HL-60 (cell line): ENCODE measurements around the gene TMTC2.

ENCODE experiments used
- DNase-seq, 2 experiments: peaks; one replicate each; pipeline ENCODE4 v3.0.0-alpha.2; 2010 to 2020; ENCODE audit warnings: low read depth in 1 of 2, low spot score in 1 of 2
- H3K27ac ChIP-seq: fragments of 250-450 bp; sonication (Bioruptor Pico); replicated peaks from 2 replicates; pipeline ENCODE4 v1.5.1; 2020; ENCODE audit warnings: mild to moderate bottlenecking, moderate library complexity
- H3K27me3 ChIP-seq: fragments of 250-450 bp; sonication (Bioruptor Pico); 2 replicates; pipeline ENCODE4 v1.5.1; 2021; ENCODE audit warnings: mild to moderate bottlenecking, moderate library complexity; ENCODE audit not compliant: insufficient read depth, poor library complexity, severe bottlenecking
- H3K4me3 ChIP-seq: replicated peaks from 2 replicates; pipeline ENCODE4 v1.5.1; 2011; ENCODE audit warnings: mild to moderate bottlenecking, control low read depth, low read length; ENCODE audit not compliant: insufficient read depth
- CTCF ChIP-seq: IDR thresholded peaks from one replicate; pipeline ENCODE4 v1.5.1; 2011; ENCODE audit warnings: low read length, control low read depth, inconsistent platforms; ENCODE audit not compliant: insufficient read depth
- GABPA ChIP-seq: IDR thresholded peaks from 2 replicates; pipeline ENCODE4 v1.6.1; 2012; ENCODE audit warnings: low read depth
- POLR2AphosphoS5 ChIP-seq: IDR thresholded peaks from 2 replicates; pipeline ENCODE4 v1.6.1; 2012; ENCODE audit warnings: low read depth
- REST ChIP-seq: IDR thresholded peaks from 2 replicates; pipeline ENCODE4 v1.6.1; 2012; ENCODE audit warnings: low read depth; ENCODE audit not compliant: insufficient replicate concordance
- SPI1 ChIP-seq: IDR thresholded peaks from 2 replicates; pipeline ENCODE4 v1.6.1; 2012; ENCODE audit warnings: low read depth, mild to moderate bottlenecking, borderline replicate concordance

Gene TMTC2

GRCh38 chr12:82968631-82969367 lies 282.1 kb downstream of the TMTC2 start:
- no peaks in the 10 kb centered on the region for H3K27me3 ChIP-seq
- no peak overlapping the region for H3K4me3 ChIP-seq
- TF ChIP-seq CTCF (no peak), POLR2AphosphoS5 (no peak), SPI1 (no peak), GABPA (no peak), REST (no peak)
- peak; percentile 18 to 25 for DNase-seq
- H3K27ac ChIP-seq, result peak overlapping the region; percentile 82

- no peak for DNase-seq
- Histone ChIP-seq H3K27ac (no peak overlapping the region), H3K27me3 (no peaks in the 10 kb centered on the region), H3K4me3 (no peak overlapping the region)
- peak; percentile 80 for TF ChIP-seq SPI1
- TF ChIP-seq POLR2AphosphoS5, result no peak
Observed at GRCh38 chr12:82970614-82971013, 283.9 kb downstream of the TMTC2 start.

GRCh38 chr12:82971584-82971983 lies 284.9 kb downstream of the TMTC2 start:
- TF ChIP-seq POLR2AphosphoS5 (no peak), REST (no peak)
- Histone ChIP-seq H3K4me3 (no peak overlapping the region), H3K27ac (no peak overlapping the region), H3K27me3 (no peaks in the 10 kb centered on the region)
- no peak for DNase-seq

- DNase-seq, result no peak
- H3K4me3 ChIP-seq, result no peak overlapping the region
- H3K27me3 ChIP-seq, result no peaks in the 10 kb centered on the region
- no peak for TF ChIP-seq POLR2AphosphoS5
- no peak for TF ChIP-seq REST
- no peak for TF ChIP-seq CTCF
- no peak for TF ChIP-seq GABPA
- TF ChIP-seq SPI1, result no peak
- H3K27ac ChIP-seq, result no peak overlapping the region
Observed at GRCh38 chr12:82972624-82973023, 285.9 kb downstream of the TMTC2 start.
